Liver (tissue), 9 donors: ENCODE measurements around the gene NUP107. TPM values are rescaled to one million over a fixed set of nuclear protein-coding genes. Genes with fewer than 3 reads are reported as not detected.

Experiments used
- DNase-seq: peaks from one replicate; pipeline ENCODE4 v3.0.0-alpha.2; 2017; ENCODE audit warnings: low spot score
- H3K27ac ChIP-seq, 2 donors: one replicate each; pipeline ENCODE4 v1.7.0; 2013; ENCODE audit warnings: inconsistent platforms in 2 of 2, low read length in 2 of 2, control low read depth in 1 of 2, low read depth in 1 of 2, mild to moderate bottlenecking in 1 of 2
- H3K27me3 ChIP-seq, 4 donors: one replicate each; pipeline versions ENCODE4 v1.6.1 to v1.7.0; 2013; ENCODE audit warnings: low read length in 3 of 4, inconsistent platforms in 1 of 4, mild to moderate bottlenecking in 1 of 4, moderate library complexity in 1 of 4; ENCODE audit not compliant: control insufficient read depth in 4 of 4, insufficient read depth in 4 of 4
- H3K36me3 ChIP-seq, 4 donors: one replicate each; pipeline versions ENCODE4 v1.6.1 to v1.7.0; 2013; ENCODE audit warnings: low read length in 3 of 4, mild to moderate bottlenecking in 3 of 4, low read depth in 1 of 4, moderate library complexity in 1 of 4; ENCODE audit not compliant: control insufficient read depth in 4 of 4, insufficient read depth in 3 of 4
- H3K4me1 ChIP-seq, 4 donors: one replicate each; pipeline versions ENCODE4 v1.6.1 to v1.7.0; 2013; ENCODE audit warnings: low read length in 3 of 4, mild to moderate bottlenecking in 3 of 4, moderate library complexity in 1 of 4; ENCODE audit not compliant: control insufficient read depth in 4 of 4, insufficient read depth in 4 of 4
- H3K4me3 ChIP-seq, 3 donors: one replicate each; pipeline versions ENCODE4 v1.6.1 to v1.7.0; 2013; ENCODE audit warnings: low read length in 3 of 3, control low read depth in 1 of 3, low read depth in 1 of 3, mild to moderate bottlenecking in 1 of 3
- H3K9ac ChIP-seq, 2 donors: one replicate each; pipeline ENCODE4 v1.7.0; 2013; ENCODE audit warnings: low read length in 2 of 2, mild to moderate bottlenecking in 2 of 2, moderate library complexity in 2 of 2, control low read depth in 1 of 2, low read depth in 1 of 2
- H3K9me3 ChIP-seq, 4 donors: one replicate each; pipeline versions ENCODE4 v1.6.1 to v1.7.0; 2013; ENCODE audit warnings: low read length in 3 of 4; ENCODE audit not compliant: control insufficient read depth in 4 of 4
- EGR1 ChIP-seq, 2 donors: IDR thresholded peaks; 2 replicates each; pipeline ENCODE4 v1.6.1; 2016 to 2018; ENCODE audit warnings: antibody characterized with exemption in 2 of 2, low read depth in 2 of 2
- FOXA1 ChIP-seq: IDR thresholded peaks from 2 replicates; pipeline ENCODE4 v1.6.1; 2016; ENCODE audit warnings: antibody characterized with exemption
- FOXA2 ChIP-seq: IDR thresholded peaks from 2 replicates; pipeline ENCODE4 v1.6.1; 2016; ENCODE audit warnings: antibody characterized with exemption
- GABPA ChIP-seq, 2 donors: IDR thresholded peaks in 1 of 2; conservative IDR thresholded peaks in 1 of 2; 2 replicates each; pipeline ENCODE4 v1.6.1; 2016; ENCODE audit warnings: antibody characterized with exemption in 2 of 2, mild to moderate bottlenecking in 1 of 2, moderate library complexity in 1 of 2
- HNF4A ChIP-seq, 2 donors: conservative IDR thresholded peaks; 2 replicates each; pipeline ENCODE4 v1.6.1; 2016; ENCODE audit warnings: antibody characterized with exemption in 2 of 2, mild to moderate bottlenecking in 2 of 2
- HNF4G ChIP-seq: IDR thresholded peaks from 2 replicates; pipeline ENCODE4 v1.6.1; 2016; ENCODE audit warnings: antibody characterized with exemption
- JUND ChIP-seq, 2 donors: IDR thresholded peaks; 2 replicates each; pipeline ENCODE4 v1.6.1; 2016; ENCODE audit warnings: antibody characterized with exemption in 2 of 2
- NR2F2 ChIP-seq: IDR thresholded peaks from 2 replicates; pipeline ENCODE4 v1.6.1; 2016; ENCODE audit warnings: antibody characterized with exemption
- RAD21 ChIP-seq, 2 donors: IDR thresholded peaks; 2 replicates each; pipeline ENCODE4 v1.6.1; 2016; ENCODE audit warnings: antibody characterized with exemption in 2 of 2, mild to moderate bottlenecking in 2 of 2
- RXRA ChIP-seq, 2 donors: IDR thresholded peaks; 2 replicates each; pipeline ENCODE4 v1.6.1; 2017 to 2018; ENCODE audit warnings: antibody characterized with exemption in 2 of 2, mild to moderate bottlenecking in 1 of 2
- SP1 ChIP-seq: IDR thresholded peaks from 2 replicates; pipeline ENCODE4 v1.6.1; 2018; ENCODE audit warnings: antibody characterized with exemption, mild to moderate bottlenecking
- TAF1 ChIP-seq: conservative IDR thresholded peaks from 2 replicates; pipeline ENCODE4 v1.6.1; 2016; ENCODE audit warnings: antibody characterized with exemption, mild to moderate bottlenecking
- YY1 ChIP-seq: IDR thresholded peaks from 2 replicates; pipeline ENCODE4 v1.6.1; 2016; ENCODE audit warnings: antibody characterized with exemption, mild to moderate bottlenecking
- WGBS: extraction: QIAGEN DNeasy Blood & Tissue Kit; methylation state at CpG from one replicate; pipeline ENCODE4 v1.1.7; 2013; 5-methylcytosine and 5-hydroxymethylcytosine counted together
- polyA plus RNA-seq, 2 donors: library from polyadenylated mRNA; stranded (reverse) in 1 of 2; unstranded in 1 of 2; fragments of 200-250 nt in 1 of 2; fragments of >200 nt in 1 of 2; fragmentation: Nextera tagmentation in 1 of 2; extraction: Ambion mirVana in 1 of 2; gene quantifications; one replicate each; pipeline versions ENCODE4 v1.2.1 to v1.2.3, GENCODE V29; 2013 to 2015
- total RNA-seq, 2 donors: library from RNA; depleted of rRNA; stranded (reverse); fragments of >200 nt; gene quantifications; one replicate each; pipeline ENCODE4 v1.2.3, GENCODE V29; 2014
- TF ChIP-seq, protein P1 (sequence below): fragments of 150-350 bp; IDR thresholded peaks from 2 replicates; pipeline ENCODE4 v1.5.1; 2017; ENCODE audit warnings: improper control_type of control experiment, low read depth, low read length; ENCODE audit not compliant: missing input control
- TF ChIP-seq, protein P2 (sequence below): IDR thresholded peaks from 2 replicates; pipeline ENCODE4 v1.6.1; 2016; ENCODE audit warnings: antibody characterized with exemption
- TF ChIP-seq, protein P3 (sequence below): IDR thresholded peaks from 2 replicates; pipeline ENCODE4 v1.6.1; 2016; ENCODE audit warnings: antibody characterized with exemption, mild to moderate bottlenecking
- TF ChIP-seq, protein P4 (sequence below): IDR thresholded peaks from 2 replicates; pipeline ENCODE4 v1.6.1; 2016; ENCODE audit warnings: antibody characterized with exemption
- TF ChIP-seq, protein P5 (sequence below): IDR thresholded peaks from 2 replicates; pipeline ENCODE4 v1.6.1; 2016; ENCODE audit warnings: antibody characterized with exemption
- donor health status: healthy.
- donor health status: healthy.
- donor health status: healthy.
- donor health status: healthy.
- donor health status: healthy.

The NUP107 gene
- total and polyA plus RNA-seq, 4 donors: 6.3 to 38.3 (median 16.2) TPM

DNA sequence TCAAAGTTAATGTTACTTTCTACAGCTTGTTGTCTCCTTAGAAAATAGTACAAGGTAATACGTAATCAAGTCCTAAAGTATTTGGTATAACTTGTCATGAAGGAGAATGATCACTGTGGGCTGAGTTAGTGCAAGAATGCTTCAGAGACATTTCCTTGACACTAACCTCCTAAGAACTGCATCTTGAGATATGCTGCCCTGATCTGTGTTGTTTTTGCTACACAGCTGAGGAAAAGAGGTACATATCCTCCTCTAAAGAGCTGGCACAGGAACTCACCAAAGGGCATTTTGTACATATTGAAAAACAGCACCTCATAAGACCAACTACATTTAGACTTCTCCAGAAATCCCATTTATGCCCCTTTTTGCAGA lies 47.4 kb upstream of the NUP107 start:
- 93% methylated on average over 1 of the region's 1 CpG for WGBS
- H3K27ac ChIP-seq: no peak overlapping the region
- H3K9me3 ChIP-seq: no peaks in the 10 kb centered on the region
- H3K9ac ChIP-seq: no peak overlapping the region
- no peak for DNase-seq
- no peaks in the 10 kb centered on the region for H3K27me3 ChIP-seq
- TF ChIP-seq TAF1 (no peak), FOXA2 (no peak), HNF4G (no peak), NR2F2 (no peak), SP1 (no peak), GABPA (IDR thresholded peaks at IDR 0.05 in 1 of 2, conservative IDR thresholded peaks at IDR 0.05 in 1 of 2) (no peak), FOXA1 (no peak)
- TF ChIP-seq, protein P1, sequence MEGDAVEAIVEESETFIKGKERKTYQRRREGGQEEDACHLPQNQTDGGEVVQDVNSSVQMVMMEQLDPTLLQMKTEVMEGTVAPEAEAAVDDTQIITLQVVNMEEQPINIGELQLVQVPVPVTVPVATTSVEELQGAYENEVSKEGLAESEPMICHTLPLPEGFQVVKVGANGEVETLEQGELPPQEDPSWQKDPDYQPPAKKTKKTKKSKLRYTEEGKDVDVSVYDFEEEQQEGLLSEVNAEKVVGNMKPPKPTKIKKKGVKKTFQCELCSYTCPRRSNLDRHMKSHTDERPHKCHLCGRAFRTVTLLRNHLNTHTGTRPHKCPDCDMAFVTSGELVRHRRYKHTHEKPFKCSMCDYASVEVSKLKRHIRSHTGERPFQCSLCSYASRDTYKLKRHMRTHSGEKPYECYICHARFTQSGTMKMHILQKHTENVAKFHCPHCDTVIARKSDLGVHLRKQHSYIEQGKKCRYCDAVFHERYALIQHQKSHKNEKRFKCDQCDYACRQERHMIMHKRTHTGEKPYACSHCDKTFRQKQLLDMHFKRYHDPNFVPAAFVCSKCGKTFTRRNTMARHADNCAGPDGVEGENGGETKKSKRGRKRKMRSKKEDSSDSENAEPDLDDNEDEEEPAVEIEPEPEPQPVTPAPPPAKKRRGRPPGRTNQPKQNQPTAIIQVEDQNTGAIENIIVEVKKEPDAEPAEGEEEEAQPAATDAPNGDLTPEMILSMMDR: no peak
- TF ChIP-seq, protein P2, sequence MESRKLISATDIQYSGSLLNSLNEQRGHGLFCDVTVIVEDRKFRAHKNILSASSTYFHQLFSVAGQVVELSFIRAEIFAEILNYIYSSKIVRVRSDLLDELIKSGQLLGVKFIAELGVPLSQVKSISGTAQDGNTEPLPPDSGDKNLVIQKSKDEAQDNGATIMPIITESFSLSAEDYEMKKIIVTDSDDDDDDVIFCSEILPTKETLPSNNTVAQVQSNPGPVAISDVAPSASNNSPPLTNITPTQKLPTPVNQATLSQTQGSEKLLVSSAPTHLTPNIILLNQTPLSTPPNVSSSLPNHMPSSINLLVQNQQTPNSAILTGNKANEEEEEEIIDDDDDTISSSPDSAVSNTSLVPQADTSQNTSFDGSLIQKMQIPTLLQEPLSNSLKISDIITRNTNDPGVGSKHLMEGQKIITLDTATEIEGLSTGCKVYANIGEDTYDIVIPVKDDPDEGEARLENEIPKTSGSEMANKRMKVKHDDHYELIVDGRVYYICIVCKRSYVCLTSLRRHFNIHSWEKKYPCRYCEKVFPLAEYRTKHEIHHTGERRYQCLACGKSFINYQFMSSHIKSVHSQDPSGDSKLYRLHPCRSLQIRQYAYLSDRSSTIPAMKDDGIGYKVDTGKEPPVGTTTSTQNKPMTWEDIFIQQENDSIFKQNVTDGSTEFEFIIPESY: no peak
- TF ChIP-seq, protein P3, sequence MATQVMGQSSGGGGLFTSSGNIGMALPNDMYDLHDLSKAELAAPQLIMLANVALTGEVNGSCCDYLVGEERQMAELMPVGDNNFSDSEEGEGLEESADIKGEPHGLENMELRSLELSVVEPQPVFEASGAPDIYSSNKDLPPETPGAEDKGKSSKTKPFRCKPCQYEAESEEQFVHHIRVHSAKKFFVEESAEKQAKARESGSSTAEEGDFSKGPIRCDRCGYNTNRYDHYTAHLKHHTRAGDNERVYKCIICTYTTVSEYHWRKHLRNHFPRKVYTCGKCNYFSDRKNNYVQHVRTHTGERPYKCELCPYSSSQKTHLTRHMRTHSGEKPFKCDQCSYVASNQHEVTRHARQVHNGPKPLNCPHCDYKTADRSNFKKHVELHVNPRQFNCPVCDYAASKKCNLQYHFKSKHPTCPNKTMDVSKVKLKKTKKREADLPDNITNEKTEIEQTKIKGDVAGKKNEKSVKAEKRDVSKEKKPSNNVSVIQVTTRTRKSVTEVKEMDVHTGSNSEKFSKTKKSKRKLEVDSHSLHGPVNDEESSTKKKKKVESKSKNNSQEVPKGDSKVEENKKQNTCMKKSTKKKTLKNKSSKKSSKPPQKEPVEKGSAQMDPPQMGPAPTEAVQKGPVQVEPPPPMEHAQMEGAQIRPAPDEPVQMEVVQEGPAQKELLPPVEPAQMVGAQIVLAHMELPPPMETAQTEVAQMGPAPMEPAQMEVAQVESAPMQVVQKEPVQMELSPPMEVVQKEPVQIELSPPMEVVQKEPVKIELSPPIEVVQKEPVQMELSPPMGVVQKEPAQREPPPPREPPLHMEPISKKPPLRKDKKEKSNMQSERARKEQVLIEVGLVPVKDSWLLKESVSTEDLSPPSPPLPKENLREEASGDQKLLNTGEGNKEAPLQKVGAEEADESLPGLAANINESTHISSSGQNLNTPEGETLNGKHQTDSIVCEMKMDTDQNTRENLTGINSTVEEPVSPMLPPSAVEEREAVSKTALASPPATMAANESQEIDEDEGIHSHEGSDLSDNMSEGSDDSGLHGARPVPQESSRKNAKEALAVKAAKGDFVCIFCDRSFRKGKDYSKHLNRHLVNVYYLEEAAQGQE: no peak
- H3K4me3 ChIP-seq: no peak overlapping the region
- H3K4me1 ChIP-seq: peaks cover 4 to 20% (median 14%) of the 10 kb centered on the region in 4 donors
- H3K36me3 ChIP-seq: no peaks in the 10 kb centered on the region

DNA sequence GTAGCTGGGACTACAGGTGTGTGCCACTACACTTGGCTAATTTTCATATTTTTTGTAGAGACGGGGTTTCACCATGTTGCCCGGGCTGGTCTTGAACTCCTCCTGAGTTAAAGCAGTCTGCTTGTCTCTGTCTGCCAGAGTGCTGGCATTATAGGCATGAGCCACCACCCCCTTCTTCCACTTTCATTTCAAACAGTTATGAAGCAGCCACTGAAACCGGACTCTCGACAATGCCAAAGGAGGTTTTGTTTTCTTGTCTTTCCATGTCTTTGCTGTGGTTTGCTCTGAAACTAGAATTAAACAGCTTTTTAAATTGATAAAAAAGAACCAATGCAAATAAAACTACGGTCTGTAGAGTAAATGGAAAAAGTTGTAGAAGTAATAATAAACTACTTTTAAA lies 45.6 kb upstream of the NUP107 start:
- H3K4me3 ChIP-seq: no peak overlapping the region
- H3K9me3 ChIP-seq: no peaks in the 10 kb centered on the region
- H3K27ac ChIP-seq: no peak overlapping the region
- no peak overlapping the region for H3K9ac ChIP-seq
- H3K4me1 ChIP-seq: peaks cover 6 to 15% (median 10%) of the 10 kb centered on the region in 4 donors
- H3K27me3 ChIP-seq: no peaks in the 10 kb centered on the region
- no peaks in the 10 kb centered on the region for H3K36me3 ChIP-seq
- no peak for DNase-seq
- 32% methylated on average over 5 of the region's 5 CpGs for WGBS
- no peak for TF ChIP-seq FOXA1
- no peak for TF ChIP-seq GABPA (IDR thresholded peaks at IDR 0.05 in 1 of 2, conservative IDR thresholded peaks at IDR 0.05 in 1 of 2)
- no peak for TF ChIP-seq YY1
- no peak for TF ChIP-seq JUND (IDR thresholded peaks at IDR 0.05)
- TF ChIP-seq, protein P2: no peak
- TF ChIP-seq RAD21 (IDR thresholded peaks at IDR 0.05): no peak
- no peak for TF ChIP-seq NR2F2
- TF ChIP-seq HNF4G: no peak
- no peak for TF ChIP-seq EGR1 (IDR thresholded peaks at IDR 0.05; ENCODE audit: low read depth in 2 of 2)
- TF ChIP-seq HNF4A (conservative IDR thresholded peaks at IDR 0.05): no peak
- TF ChIP-seq, protein P1: no peak
- no peak for TF ChIP-seq TAF1
- TF ChIP-seq, protein P4, sequence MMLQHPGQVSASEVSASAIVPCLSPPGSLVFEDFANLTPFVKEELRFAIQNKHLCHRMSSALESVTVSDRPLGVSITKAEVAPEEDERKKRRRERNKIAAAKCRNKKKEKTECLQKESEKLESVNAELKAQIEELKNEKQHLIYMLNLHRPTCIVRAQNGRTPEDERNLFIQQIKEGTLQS: no peak
- no peak for TF ChIP-seq SP1
- TF ChIP-seq FOXA2: no peak
- TF ChIP-seq, protein P5, sequence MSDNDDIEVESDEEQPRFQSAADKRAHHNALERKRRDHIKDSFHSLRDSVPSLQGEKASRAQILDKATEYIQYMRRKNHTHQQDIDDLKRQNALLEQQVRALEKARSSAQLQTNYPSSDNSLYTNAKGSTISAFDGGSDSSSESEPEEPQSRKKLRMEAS: no peak
- TF ChIP-seq RXRA (IDR thresholded peaks at IDR 0.05): no peak
